ENCODE measurements around the gene LDB3. TPM values are rescaled to one million over a fixed set of nuclear protein-coding genes. Genes with fewer than 3 reads are reported as not detected.

Gene LDB3
- total and polyA plus RNA-seq, 12 donors: 162 to 1,738 (median 1,513) TPM

DNA sequence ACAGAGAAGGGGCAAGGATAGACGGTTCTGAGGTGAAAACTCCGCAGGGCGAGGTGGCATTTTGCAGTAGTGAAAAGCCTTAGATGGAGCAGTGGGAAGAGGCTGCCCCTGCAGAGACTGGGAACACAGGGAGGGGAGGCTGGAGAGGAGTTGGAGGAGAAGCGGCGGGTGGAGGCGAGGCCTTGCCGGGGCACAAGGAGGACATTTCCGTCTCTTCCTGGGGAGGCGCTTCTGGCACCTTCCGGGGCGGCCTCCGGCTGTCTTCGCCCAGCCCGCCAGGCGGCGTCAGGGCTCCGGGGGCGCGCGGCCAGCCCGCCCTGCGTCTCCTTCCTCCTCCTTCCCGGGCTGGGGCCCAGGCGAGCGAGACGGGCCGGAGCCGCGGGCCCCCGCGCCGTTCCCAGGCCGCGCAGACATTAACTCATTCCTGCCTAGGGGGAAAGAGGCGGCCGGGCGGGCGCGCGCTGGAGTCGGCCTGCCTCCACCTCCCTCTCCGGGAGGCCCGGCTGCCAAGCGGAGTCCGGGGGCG lies 42.7 kb downstream of the LDB3 start:
- H3K27ac ChIP-seq: peak overlapping the region; percentile 79 to 97 (median 93)
- ATAC-seq: peak; percentile 65 to 87 (median 76)
- H3K9me3 ChIP-seq: no peaks in the 10 kb centered on the region
- peaks cover 0 to 44% (median 14%) of the 10 kb centered on the region in 7 donors for H3K27me3 ChIP-seq
- DNase-seq: peak; percentile 84 to 91
- H3K4me1 ChIP-seq: peaks cover 15 to 76% (median 36%) of the 10 kb centered on the region in 9 donors
- intact Hi-C loops (cut with DNase I): loop anchor here in 8 of 10 donors (5.0 to 10.0 kb wide), 4 partner anchors 46 to 191 kb away; partner anchors contain the start of gene BMPR1A (in 2 of the 8)
- H3K36me3 ChIP-seq: peaks cover 0 to 52% (median 0%) of the 10 kb centered on the region in 9 donors
- peak overlapping the region; percentile 22 to 84 (median 65) for H3K4me3 ChIP-seq
- WGBS, 2 donors: 3 to 5% methylated on average over 26 to 41 of the region's 46 CpGs
- TF ChIP-seq, protein P1, sequence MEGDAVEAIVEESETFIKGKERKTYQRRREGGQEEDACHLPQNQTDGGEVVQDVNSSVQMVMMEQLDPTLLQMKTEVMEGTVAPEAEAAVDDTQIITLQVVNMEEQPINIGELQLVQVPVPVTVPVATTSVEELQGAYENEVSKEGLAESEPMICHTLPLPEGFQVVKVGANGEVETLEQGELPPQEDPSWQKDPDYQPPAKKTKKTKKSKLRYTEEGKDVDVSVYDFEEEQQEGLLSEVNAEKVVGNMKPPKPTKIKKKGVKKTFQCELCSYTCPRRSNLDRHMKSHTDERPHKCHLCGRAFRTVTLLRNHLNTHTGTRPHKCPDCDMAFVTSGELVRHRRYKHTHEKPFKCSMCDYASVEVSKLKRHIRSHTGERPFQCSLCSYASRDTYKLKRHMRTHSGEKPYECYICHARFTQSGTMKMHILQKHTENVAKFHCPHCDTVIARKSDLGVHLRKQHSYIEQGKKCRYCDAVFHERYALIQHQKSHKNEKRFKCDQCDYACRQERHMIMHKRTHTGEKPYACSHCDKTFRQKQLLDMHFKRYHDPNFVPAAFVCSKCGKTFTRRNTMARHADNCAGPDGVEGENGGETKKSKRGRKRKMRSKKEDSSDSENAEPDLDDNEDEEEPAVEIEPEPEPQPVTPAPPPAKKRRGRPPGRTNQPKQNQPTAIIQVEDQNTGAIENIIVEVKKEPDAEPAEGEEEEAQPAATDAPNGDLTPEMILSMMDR (IDR thresholded peaks at IDR 0.05): peak; percentile 66 to 94 (median 86)

DNA sequence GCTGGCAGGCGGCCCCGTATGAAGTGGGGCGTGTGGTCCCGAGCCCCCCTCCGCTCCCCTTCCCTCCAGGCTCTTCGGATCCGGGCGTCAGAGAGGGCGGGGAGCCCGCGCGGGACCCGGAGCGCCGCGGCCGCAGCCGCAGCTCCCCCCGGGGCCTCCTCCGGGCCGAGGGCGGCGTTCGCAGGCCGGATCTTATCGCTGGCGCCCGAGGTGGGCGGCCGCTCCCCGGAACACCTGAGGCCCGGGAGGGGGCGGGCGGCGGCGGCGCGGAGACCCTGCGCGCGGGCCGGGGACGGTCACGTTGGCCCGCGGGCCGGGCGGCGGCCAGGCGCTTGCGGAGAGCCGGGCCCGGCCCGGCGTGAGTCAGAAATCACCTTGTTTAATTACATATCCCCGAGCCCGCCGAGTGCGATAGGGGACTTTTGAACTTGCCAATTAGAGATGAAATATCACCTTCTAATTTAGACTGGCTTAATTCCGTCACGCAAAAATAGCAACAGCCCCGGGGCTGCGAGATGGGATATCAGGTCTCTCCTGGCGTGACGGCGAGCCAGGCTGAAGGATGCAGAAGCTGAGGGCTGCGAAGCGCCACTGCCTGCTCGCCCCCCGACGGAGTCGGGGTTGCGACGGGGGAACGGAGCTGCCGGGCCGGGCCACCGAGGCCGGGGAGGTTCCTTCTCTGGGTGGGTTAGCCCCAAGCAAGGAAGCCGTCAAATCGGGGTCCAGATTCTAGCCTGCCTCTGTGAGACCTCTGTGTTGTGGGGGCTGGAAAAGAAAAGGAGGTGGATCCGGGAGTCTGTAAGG lies 43.4 kb downstream of the LDB3 start:
- intact Hi-C loops (cut with DNase I): loop anchor here in 8 of 10 donors (5.0 to 10.0 kb wide), 4 partner anchors 46 to 191 kb away; partner anchors contain the start of gene BMPR1A (in 2 of the 8)
- peaks cover 0 to 45% (median 0%) of the 10 kb centered on the region in 9 donors for H3K36me3 ChIP-seq
- no peak for DNase-seq

DNA sequence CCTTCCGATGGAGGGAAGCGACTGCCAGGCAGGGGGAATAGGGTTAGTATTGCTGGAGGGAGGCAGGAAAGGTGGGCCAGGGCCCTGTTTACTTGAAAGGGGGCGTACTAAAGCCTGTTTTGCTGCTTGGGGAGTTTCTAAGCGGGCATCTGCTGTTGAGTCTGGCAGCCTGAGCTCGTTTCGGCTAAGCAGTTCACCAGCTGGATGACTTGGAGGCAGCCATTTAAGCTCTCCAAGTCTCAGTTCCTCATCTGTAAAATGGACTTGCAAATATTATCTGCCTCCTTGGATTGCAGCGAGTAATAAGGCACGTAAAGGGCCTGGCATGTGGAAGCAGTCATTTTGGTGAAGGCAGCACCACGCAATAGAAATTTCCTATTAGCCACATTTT lies 44.0 kb downstream of the LDB3 start:
- DNase-seq: no peak
- TF ChIP-seq, protein P1 (IDR thresholded peaks at IDR 0.05): no peak
- Histone ChIP-seq H3K4me3 (peak overlapping the region in 9 of 10 donors; percentile 39 to 84 (median 68)), H3K27me3 (peaks cover 0 to 39% (median 11%) of the 10 kb centered on the region in 7 donors), H3K27ac (peak overlapping the region; percentile 79 to 97 (median 93)), H3K36me3 (peaks cover 0 to 39% (median 0%) of the 10 kb centered on the region in 9 donors), H3K9me3 (no peaks in the 10 kb centered on the region), H3K4me1 (peaks cover 9 to 71% (median 29%) of the 10 kb centered on the region in 9 donors)
- intact Hi-C loops (cut with DNase I): loop anchor here in 8 of 10 donors (5.0 to 10.0 kb wide), 4 partner anchors 45 to 190 kb away; partner anchors contain the start of gene BMPR1A (in 2 of the 8)
- 47 to 56% methylated on average over 9 of the region's 9 CpGs for WGBS, 2 donors
- ATAC-seq: no peak

More for the DNA sequence above, 43.4 kb downstream of the LDB3 start:
- Histone ChIP-seq H3K9me3 (no peaks in the 10 kb centered on the region), H3K27me3 (peaks cover 0 to 43% (median 14%) of the 10 kb centered on the region in 7 donors), H3K4me3 (peak overlapping the region; percentile 22 to 84 (median 65)), H3K27ac (peak overlapping the region; percentile 79 to 97 (median 93)), H3K4me1 (peaks cover 9 to 73% (median 34%) of the 10 kb centered on the region in 9 donors)
- ATAC-seq: peak in 2 of 8 donors; percentile 1 to 36
- 2 to 3% methylated on average over 74 to 82 of the region's 82 CpGs for WGBS, 2 donors
- TF ChIP-seq, protein P1 (IDR thresholded peaks at IDR 0.05): no peak

DNA sequence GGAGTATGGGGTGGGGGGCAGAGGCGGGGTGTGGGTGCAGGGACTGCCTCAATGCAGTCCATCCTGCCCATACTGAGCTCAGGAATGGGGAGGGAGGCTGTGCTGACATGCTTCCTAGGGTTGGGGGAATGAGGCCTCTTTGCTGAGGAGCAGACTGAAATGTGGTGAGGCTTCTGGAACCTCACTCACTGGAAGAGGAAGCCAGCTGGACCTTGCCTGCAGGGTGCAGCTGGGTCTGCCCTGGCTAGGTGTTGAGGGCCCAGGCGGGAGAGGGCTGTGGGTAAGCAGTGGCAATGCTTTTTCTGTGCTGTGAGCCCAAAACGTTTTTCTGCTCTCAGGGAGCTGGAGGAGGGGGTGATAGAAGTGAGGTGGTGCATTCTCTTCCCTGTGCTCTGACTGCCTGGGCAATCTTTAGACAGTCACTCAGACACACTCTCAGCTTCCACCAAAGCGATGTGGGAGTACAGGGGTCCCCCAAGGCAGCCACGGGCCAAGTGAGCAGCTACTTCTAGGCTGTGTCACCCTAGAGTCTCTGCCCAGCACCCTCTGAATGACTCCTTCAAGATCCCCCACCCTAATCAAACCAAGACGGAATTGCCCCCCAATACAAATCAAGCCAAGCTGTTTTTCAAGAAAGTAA lies 47.0 kb downstream of the LDB3 start:
- H3K4me3 ChIP-seq: no peak overlapping the region
- peaks cover 0 to 15% (median 5%) of the 10 kb centered on the region in 7 donors for H3K27me3 ChIP-seq
- TF ChIP-seq, protein P1 (IDR thresholded peaks at IDR 0.05): no peak
- peak in 1 of 8 donors; percentile 1 for ATAC-seq
- peaks cover 0 to 43% (median 0%) of the 10 kb centered on the region in 9 donors for H3K36me3 ChIP-seq
- DNase-seq: no peak
- peak overlapping the region in 2 of 10 donors; percentile 15 to 38 for H3K27ac ChIP-seq
- H3K9me3 ChIP-seq: no peaks in the 10 kb centered on the region
- intact Hi-C loops (cut with DNase I): loop anchor here in 3 of 10 donors (10.0 kb wide), 1 partner anchor 180 kb away; no protein-coding TSS in a partner anchor
- WGBS, 2 donors: 51 to 68% methylated on average over 6 of the region's 6 CpGs
- peaks cover 8 to 58% (median 18%) of the 10 kb centered on the region in 9 donors for H3K4me1 ChIP-seq

Data from heart right ventricle (tissue), 16 donors.